PC-9 (cell line): ENCODE measurements around the gene YBX1. TPM values are rescaled to one million over a fixed set of nuclear protein-coding genes. Genes with fewer than 3 reads are reported as not detected.
"Not testable (repeated sequence)": the region's sequence is repeated elsewhere in the genome, so short reads cannot be mapped to it uniquely, and the experiment has no call there.

ENCODE experiments used
- BruUV-seq: library from RNA; stranded (reverse); fragments of 400-500 nt; replicated peaks from 2 replicates; lab custom pipeline; 2021; lab: Mats Ljungman, UMichigan
- CTCF ChIA-PET: fragments of 300-600 bp; sonication (Branson Sonifier 250); formaldehyde crosslinking; loops from one replicate; lab custom pipeline; 2022; ENCODE audit warnings: antibody characterized with exemption; lab: Charles Lee
- POLR2A ChIA-PET: fragments of 300-600 bp; sonication (Branson Sonifier 250); formaldehyde crosslinking; loops from one replicate; lab custom pipeline; 2022; ENCODE audit warnings: antibody characterized with exemption; ENCODE audit not compliant: unreplicated experiment; lab: Charles Lee
- DNase-seq, 2 experiments: peaks; one replicate each; pipeline versions ENCODE4 v3.0.0 to v3.0.0-alpha.2; 2015 to 2022; ENCODE audit warnings: mixed read lengths in 1 of 2
- H2AFZ ChIP-seq: fragments of 200-600 bp; sonication (generic); 2 replicates; pipeline ENCODE4 v1.8.1; 2017; ENCODE audit warnings: antibody characterized with exemption
- H3F3A ChIP-seq: fragments of 200-600 bp; sonication (generic); 2 replicates; pipeline ENCODE4 v1.8.1; 2017; ENCODE audit warnings: antibody characterized with exemption, mild to moderate bottlenecking, low read depth; ENCODE audit not compliant: insufficient read depth
- H3K27ac ChIP-seq: fragments of 200-600 bp; sonication (generic); 2 replicates; pipeline ENCODE4 v1.6.1; 2016; ENCODE audit warnings: mixed run types
- H3K27me3 ChIP-seq: fragments of 200-600 bp; sonication (generic); 2 replicates; pipeline ENCODE4 v1.6.1; 2016; ENCODE audit warnings: low read depth, mixed run types; ENCODE audit not compliant: insufficient read depth
- H3K36me3 ChIP-seq: fragments of 200-600 bp; sonication (generic); 2 replicates; pipeline ENCODE4 v1.6.1; 2016; ENCODE audit warnings: low read depth, mixed run types
- H3K4me1 ChIP-seq: fragments of 200-600 bp; sonication (generic); replicated peaks from 2 replicates; pipeline ENCODE4 v1.6.1; 2016; ENCODE audit warnings: mixed run types; ENCODE audit not compliant: insufficient read depth
- H3K4me2 ChIP-seq: fragments of 200-600 bp; sonication (generic); 2 replicates; pipeline ENCODE4 v1.6.1; 2017; ENCODE audit warnings: mixed run types
- H3K4me3 ChIP-seq: fragments of 200-600 bp; sonication (generic); 2 replicates; pipeline ENCODE4 v1.6.1; 2016; ENCODE audit warnings: mixed run types
- H3K79me2 ChIP-seq: fragments of 200-600 bp; sonication (generic); 2 replicates; pipeline ENCODE4 v1.6.1; 2017; ENCODE audit warnings: low read depth, mixed run types
- H3K9me2 ChIP-seq: fragments of 200-600 bp; sonication (generic); 2 replicates; pipeline ENCODE4 v1.8.1; 2017; ENCODE audit warnings: mild to moderate bottlenecking; ENCODE audit not compliant: insufficient read depth
- H3K9me3 ChIP-seq: fragments of 200-600 bp; sonication (generic); 2 replicates; pipeline ENCODE4 v1.8.1; 2016; ENCODE audit warnings: low read depth; ENCODE audit not compliant: insufficient read depth
- H4K20me1 ChIP-seq: fragments of 200-600 bp; sonication (generic); 2 replicates; pipeline ENCODE4 v1.8.1; 2017; ENCODE audit not compliant: insufficient read depth
- CTCF ChIP-seq: fragments of 200-600 bp; sonication (generic); conservative IDR thresholded peaks from 2 replicates; pipeline ENCODE4 v1.6.1; 2017; ENCODE audit warnings: mixed run types, antibody characterized with exemption, mild to moderate bottlenecking, moderate library complexity
- EZH2 ChIP-seq: fragments of 200-600 bp; sonication (generic); IDR thresholded peaks from 2 replicates; pipeline ENCODE4 v1.8.0; 2017; ENCODE audit warnings: antibody characterized with exemption, low read depth
- intact Hi-C: fragments of 100-400 bp; cut with micrococcal nuclease; formaldehyde crosslinking; loops from one replicate; pipeline ENCODE4 v1.10.0; 2022; ENCODE audit not compliant: unreplicated experiment
- total RNA-seq: library from RNA; stranded (reverse); gene quantifications from 2 replicates; pipeline ENCODE4 v1.2.3, GENCODE V29; 2021

The YBX1 gene
- total RNA-seq, 1 experiment from 2014 or later: 1,130 TPM

- BruUV-seq: no TSS peak
- peaks cover 20% of the 10 kb centered on the region; the same call in 1 of the 2 replicates for H4K20me1 ChIP-seq
- H2AFZ ChIP-seq: no peak overlapping the region
- peaks cover 55% of the 10 kb centered on the region; the same call in 1 of the 2 replicates for H3F3A ChIP-seq
- H3K4me1 ChIP-seq: peaks cover 10% of the 10 kb centered on the region
- H3K36me3 ChIP-seq: peaks cover 50% of the 10 kb centered on the region
- H3K27ac ChIP-seq: no peak overlapping the region
- intact Hi-C loops: no loop called here
- H3K4me3 ChIP-seq: no peak overlapping the region
- TF ChIP-seq CTCF (no peak), EZH2 (no peak)
- H3K9me3 ChIP-seq: no peaks in the 10 kb centered on the region
- no peaks in the 10 kb centered on the region for H3K9me2 ChIP-seq
- no peak for DNase-seq
- ChIA-PET CTCF (no interaction called here), POLR2A (no interaction called here)
- no peaks in the 10 kb centered on the region for H3K27me3 ChIP-seq
- peaks cover 31% of the 10 kb centered on the region for H3K79me2 ChIP-seq
- no peak overlapping the region for H3K4me2 ChIP-seq
Measured at GRCh38 chr1:42703888-42704464, 21.8 kb downstream of the YBX1 start.

- CTCF ChIA-PET, H3K4me3 ChIP-seq, H3F3A ChIP-seq, H2AFZ ChIP-seq, DNase-seq, H3K9me3 ChIP-seq, H3K27ac ChIP-seq, intact Hi-C loops, H3K79me2 ChIP-seq, POLR2A ChIA-PET, H3K9me2 ChIP-seq, BruUV-seq, H3K4me1 ChIP-seq, H3K27me3 ChIP-seq, H4K20me1 ChIP-seq, H3K4me2 ChIP-seq: not testable (repeated sequence)
- H3K36me3 ChIP-seq: peaks cover 31% of the 10 kb centered on the region
Measured at GRCh38 chr1:42712808-42713207, 30.6 kb downstream of the YBX1 start.

GRCh38 chr1:42713293-42713692 is 31.1 kb downstream of the YBX1 start:
- ChIA-PET CTCF (no interaction called here), POLR2A (no interaction called here)
- Histone ChIP-seq H3K27ac (no peak overlapping the region), H3K4me2 (no peak overlapping the region), H3K36me3 (peaks cover 31% of the 10 kb centered on the region), H3K27me3 (no peaks in the 10 kb centered on the region), H3F3A (no peaks in the 10 kb centered on the region; the same call in none of the 2 replicates), H4K20me1 (peaks cover 4% of the 10 kb centered on the region; the same call in 1 of the 2 replicates), H3K4me3 (no peak overlapping the region), H3K4me1 (no peaks in the 10 kb centered on the region), H3K9me3 (0 out of 2 replicates have a peak, but pooled peaks cover 5% of the 10 kb centered on the region), H3K79me2 (no peaks in the 10 kb centered on the region; the same call in 1 of the 2 replicates), H2AFZ (no peak overlapping the region), H3K9me2 (no peaks in the 10 kb centered on the region)
- intact Hi-C loops: no loop called here
- TF ChIP-seq EZH2 (no peak), CTCF (no peak)
- no peak for DNase-seq
- BruUV-seq: no TSS peak

- H3K4me3 ChIP-seq, H2AFZ ChIP-seq, DNase-seq, H3K4me1 ChIP-seq, H3K9me2 ChIP-seq, POLR2A ChIA-PET, intact Hi-C loops, H3K27ac ChIP-seq, BruUV-seq, H3K27me3 ChIP-seq, H3K4me2 ChIP-seq, H3F3A ChIP-seq, CTCF ChIA-PET, H3K79me2 ChIP-seq, H3K9me3 ChIP-seq, H4K20me1 ChIP-seq: not testable (repeated sequence)
- peaks cover 31% of the 10 kb centered on the region for H3K36me3 ChIP-seq
Measured at GRCh38 chr1:42714441-42714840, 32.2 kb downstream of the YBX1 start.
